ENCODE measurements around the gene PAK3.

DNA sequence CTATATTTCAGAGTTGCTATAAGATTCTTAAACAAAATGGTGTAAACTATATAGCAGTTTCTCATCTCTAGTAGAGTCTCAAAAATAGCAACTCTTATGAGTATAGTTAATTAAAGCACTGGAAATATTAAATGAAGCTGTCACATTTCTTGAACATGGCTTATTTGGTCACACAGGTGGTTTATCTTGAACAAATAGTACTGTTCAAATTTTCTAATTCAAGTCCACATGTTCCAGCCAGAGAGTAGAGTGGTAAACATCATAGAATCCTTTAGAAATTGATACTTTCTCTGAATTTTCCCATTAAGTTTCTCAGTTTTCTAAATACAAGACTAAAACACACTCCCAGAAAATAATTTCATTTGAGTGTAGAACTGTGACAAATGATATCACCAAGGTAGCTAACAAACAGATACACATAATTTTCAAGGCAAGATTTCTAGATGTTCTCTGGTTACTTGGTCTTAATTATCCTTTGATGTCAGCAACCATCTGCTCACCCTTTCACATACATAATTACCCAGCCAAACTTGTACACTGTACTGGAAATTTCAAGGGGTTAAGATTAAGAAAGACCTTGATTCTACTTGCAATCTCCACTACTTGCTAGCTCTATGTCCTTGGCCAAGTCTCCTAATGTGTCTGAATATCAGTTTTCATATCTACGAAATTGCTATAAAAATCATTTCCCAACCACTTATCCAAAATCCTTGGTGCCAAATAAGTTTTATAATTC, 24.3 kb upstream of the PAK3 start:
- no peak for TF ChIP-seq POLR2AphosphoS5 (IDR thresholded peaks at IDR 0.05; ENCODE audit: low read depth, low read length)
- no peak for TF ChIP-seq SIN3A (IDR thresholded peaks at IDR 0.05; ENCODE audit: borderline replicate concordance, insufficient read depth, low read length)
- TF ChIP-seq TAF1 (IDR thresholded peaks at IDR 0.05; ENCODE audit: borderline replicate concordance, insufficient read depth, low read length) = no peak
- TF ChIP-seq, protein P1, sequence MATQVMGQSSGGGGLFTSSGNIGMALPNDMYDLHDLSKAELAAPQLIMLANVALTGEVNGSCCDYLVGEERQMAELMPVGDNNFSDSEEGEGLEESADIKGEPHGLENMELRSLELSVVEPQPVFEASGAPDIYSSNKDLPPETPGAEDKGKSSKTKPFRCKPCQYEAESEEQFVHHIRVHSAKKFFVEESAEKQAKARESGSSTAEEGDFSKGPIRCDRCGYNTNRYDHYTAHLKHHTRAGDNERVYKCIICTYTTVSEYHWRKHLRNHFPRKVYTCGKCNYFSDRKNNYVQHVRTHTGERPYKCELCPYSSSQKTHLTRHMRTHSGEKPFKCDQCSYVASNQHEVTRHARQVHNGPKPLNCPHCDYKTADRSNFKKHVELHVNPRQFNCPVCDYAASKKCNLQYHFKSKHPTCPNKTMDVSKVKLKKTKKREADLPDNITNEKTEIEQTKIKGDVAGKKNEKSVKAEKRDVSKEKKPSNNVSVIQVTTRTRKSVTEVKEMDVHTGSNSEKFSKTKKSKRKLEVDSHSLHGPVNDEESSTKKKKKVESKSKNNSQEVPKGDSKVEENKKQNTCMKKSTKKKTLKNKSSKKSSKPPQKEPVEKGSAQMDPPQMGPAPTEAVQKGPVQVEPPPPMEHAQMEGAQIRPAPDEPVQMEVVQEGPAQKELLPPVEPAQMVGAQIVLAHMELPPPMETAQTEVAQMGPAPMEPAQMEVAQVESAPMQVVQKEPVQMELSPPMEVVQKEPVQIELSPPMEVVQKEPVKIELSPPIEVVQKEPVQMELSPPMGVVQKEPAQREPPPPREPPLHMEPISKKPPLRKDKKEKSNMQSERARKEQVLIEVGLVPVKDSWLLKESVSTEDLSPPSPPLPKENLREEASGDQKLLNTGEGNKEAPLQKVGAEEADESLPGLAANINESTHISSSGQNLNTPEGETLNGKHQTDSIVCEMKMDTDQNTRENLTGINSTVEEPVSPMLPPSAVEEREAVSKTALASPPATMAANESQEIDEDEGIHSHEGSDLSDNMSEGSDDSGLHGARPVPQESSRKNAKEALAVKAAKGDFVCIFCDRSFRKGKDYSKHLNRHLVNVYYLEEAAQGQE (IDR thresholded peaks at IDR 0.05; ENCODE audit: insufficient read depth in 1 of 2, low read depth in 2 of 2, low read length in 2 of 2) = no peak
- TF ChIP-seq FOXP2 (optimal IDR thresholded peaks at IDR 0.05; ENCODE audit: borderline replicate concordance, extremely low read depth, extremely low read length, insufficient read depth) = no peak
